GM12891 (cell line): ENCODE data around the gene MPI.

Experiments used
- PAX5 ChIP-seq: IDR thresholded peaks from 2 replicates; pipeline ENCODE4 v1.6.1; 2011; ENCODE audit warnings: low read length, moderate library complexity, mild to moderate bottlenecking; ENCODE audit not compliant: insufficient read depth, severe bottlenecking
- POLR2A ChIP-seq: IDR thresholded peaks from 2 replicates; pipeline ENCODE4 v1.6.1; 2011; ENCODE audit warnings: low read depth, low read length, control low read depth
- POLR2AphosphoS5 ChIP-seq: IDR thresholded peaks from 2 replicates; pipeline ENCODE4 v1.6.1; 2011; ENCODE audit warnings: low read depth, low read length, control low read depth
- SPI1 ChIP-seq: IDR thresholded peaks from 2 replicates; pipeline ENCODE4 v1.6.1; 2011; ENCODE audit warnings: low read depth, low read length, control low read depth
- TAF1 ChIP-seq: IDR thresholded peaks from 2 replicates; pipeline ENCODE4 v1.6.1; 2011; ENCODE audit warnings: low read depth, low read length, control low read depth

GRCh38 chr15:74904190-74904805 lies 14.5 kb downstream of the MPI start:
- TF ChIP-seq POLR2AphosphoS5 (no peak), POLR2A (no peak), TAF1 (no peak), SPI1 (no peak), PAX5 (no peak)
